Activated CD4-positive, alpha-beta memory T cell treated with anti-CD3 and anti-CD28 coated beads for 36 hours (primary cell): Measurements from ENCODE around the gene GRK6. TPM values are rescaled to one million over a fixed set of nuclear protein-coding genes. Genes with fewer than 3 reads are reported as not detected.

Source experiments
- CTCF ChIA-PET: fragments of 350-600 bp; sonication (Branson Sonifier 250); formaldehyde crosslinking; loops from one replicate; lab custom pipeline; 2021; ENCODE audit warnings: antibody characterized with exemption, inconsistent platforms; lab: Charles Lee
- POLR2A ChIA-PET: fragments of 350-600 bp; sonication (Branson Sonifier 250); formaldehyde crosslinking; loops from one replicate; lab custom pipeline; 2021; ENCODE audit warnings: antibody characterized with exemption; lab: Charles Lee
- DNase-seq: peaks from one replicate; pipeline ENCODE4 v3.0.0-alpha.2; 2020
- H3K27ac Mint-ChIP-seq: one replicate; pipeline ENCODE4 v1.8.0; 2021; ENCODE audit warnings: mixed read lengths
- H3K27me3 Mint-ChIP-seq: one replicate; pipeline ENCODE4 v1.8.0; 2021; ENCODE audit warnings: mixed read lengths
- H3K36me3 Mint-ChIP-seq: one replicate; pipeline ENCODE4 v1.8.0; 2021; ENCODE audit warnings: mixed read lengths
- H3K4me1 Mint-ChIP-seq: one replicate; pipeline ENCODE4 v1.8.0; 2021; ENCODE audit warnings: low read depth, mixed read lengths
- H3K4me3 Mint-ChIP-seq: one replicate; pipeline ENCODE4 v1.8.0; 2021; ENCODE audit warnings: mild to moderate bottlenecking, mixed read lengths
- H3K9me3 Mint-ChIP-seq: one replicate; pipeline ENCODE4 v1.8.0; 2021; ENCODE audit warnings: mixed read lengths
- intact Hi-C: fragments of 100-400 bp; cut with micrococcal nuclease; formaldehyde crosslinking; loops from one replicate; pipeline ENCODE4 v1.15.1; 2023
- total RNA-seq, 2 experiments: library from RNA; stranded (reverse); gene quantifications; one replicate each; pipeline ENCODE4 v1.2.3, GENCODE V29; 2021

Gene GRK6
- total RNA-seq, 2 experiments from 2014 or later = 177 to 178 TPM

- CTCF ChIA-PET = interaction anchor here (1.2 kb wide), 1 partner anchor 85 kb away, joined by 3 read pairs; no protein-coding TSS in a partner anchor
- H3K9me3 Mint-ChIP-seq = no peaks in the 10 kb centered on the region
- POLR2A ChIA-PET = interaction anchor here (2.2 kb wide), 1 partner anchor 19 kb away, joined by 6 read pairs; no protein-coding TSS in a partner anchor
- intact Hi-C loops = no loop called here
- no peak for DNase-seq
- peaks cover 5% of the 10 kb centered on the region for H3K27me3 Mint-ChIP-seq
- H3K4me3 Mint-ChIP-seq = no peak overlapping the region
- H3K4me1 Mint-ChIP-seq = peaks cover 33% of the 10 kb centered on the region
- H3K27ac Mint-ChIP-seq = no peak overlapping the region
- peaks cover 2% of the 10 kb centered on the region for H3K36me3 Mint-ChIP-seq
Measured at GRCh38 chr5:177474846-177475562, 48.5 kb downstream of the GRK6 start.

DNA sequence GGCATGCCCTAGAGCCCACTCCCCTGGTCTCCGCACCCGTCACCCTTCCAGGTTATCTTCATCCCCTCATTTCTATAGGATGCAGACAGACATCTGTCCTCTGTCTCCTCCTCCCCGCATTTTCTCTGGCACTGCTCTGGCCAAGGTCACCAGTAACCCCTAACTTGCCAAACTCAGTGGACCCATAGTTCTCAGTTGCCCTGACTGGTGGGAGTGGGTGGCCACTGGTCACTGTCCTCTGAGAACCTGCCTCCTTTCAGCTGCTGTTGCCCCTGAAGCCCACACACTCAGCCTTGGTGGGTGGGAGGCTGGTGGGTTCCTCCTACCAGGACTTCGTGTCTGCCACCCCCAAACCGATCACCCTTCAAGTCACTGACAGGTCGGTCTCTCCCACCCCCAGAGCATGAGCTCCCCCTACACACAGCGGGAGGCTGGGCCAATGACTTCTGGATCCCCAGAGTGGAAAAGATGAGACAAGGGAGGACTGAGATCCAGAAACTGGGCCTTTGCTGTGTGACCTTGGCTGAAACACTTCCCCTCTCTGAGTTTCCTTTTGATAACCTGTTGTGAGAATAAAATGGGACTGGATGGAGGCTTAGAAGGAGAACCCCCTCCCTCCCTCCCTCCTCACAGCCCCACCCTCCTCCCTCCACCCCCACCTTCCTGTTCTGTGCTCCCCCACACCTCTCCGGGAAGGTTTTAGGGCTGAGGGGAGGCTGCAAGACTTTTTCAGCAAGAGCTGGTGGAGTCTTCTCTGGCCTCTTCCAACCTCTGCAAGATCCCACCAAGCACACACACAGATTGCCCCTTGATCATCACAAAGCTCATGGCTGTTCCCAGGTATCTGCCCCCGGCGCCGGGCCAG, 49.3 kb downstream of the GRK6 start:
- H3K27ac Mint-ChIP-seq = no peak overlapping the region
- intact Hi-C loops = no loop called here
- CTCF ChIA-PET = interaction anchor here (0.8 to 1.8 kb wide), 2 partner anchors 18 to 166 kb away, joined by 4 to 5 read pairs; no protein-coding TSS in a partner anchor
- peaks cover 34% of the 10 kb centered on the region for H3K4me1 Mint-ChIP-seq
- no peak for DNase-seq
- no peaks in the 10 kb centered on the region for H3K9me3 Mint-ChIP-seq
- peaks cover 2% of the 10 kb centered on the region for H3K36me3 Mint-ChIP-seq
- peaks cover 5% of the 10 kb centered on the region for H3K27me3 Mint-ChIP-seq
- H3K4me3 Mint-ChIP-seq = no peak overlapping the region
- POLR2A ChIA-PET = interaction anchor here (1.0 kb wide), 1 partner anchor 20 kb away, joined by 3 read pairs; no protein-coding TSS in a partner anchor

DNA sequence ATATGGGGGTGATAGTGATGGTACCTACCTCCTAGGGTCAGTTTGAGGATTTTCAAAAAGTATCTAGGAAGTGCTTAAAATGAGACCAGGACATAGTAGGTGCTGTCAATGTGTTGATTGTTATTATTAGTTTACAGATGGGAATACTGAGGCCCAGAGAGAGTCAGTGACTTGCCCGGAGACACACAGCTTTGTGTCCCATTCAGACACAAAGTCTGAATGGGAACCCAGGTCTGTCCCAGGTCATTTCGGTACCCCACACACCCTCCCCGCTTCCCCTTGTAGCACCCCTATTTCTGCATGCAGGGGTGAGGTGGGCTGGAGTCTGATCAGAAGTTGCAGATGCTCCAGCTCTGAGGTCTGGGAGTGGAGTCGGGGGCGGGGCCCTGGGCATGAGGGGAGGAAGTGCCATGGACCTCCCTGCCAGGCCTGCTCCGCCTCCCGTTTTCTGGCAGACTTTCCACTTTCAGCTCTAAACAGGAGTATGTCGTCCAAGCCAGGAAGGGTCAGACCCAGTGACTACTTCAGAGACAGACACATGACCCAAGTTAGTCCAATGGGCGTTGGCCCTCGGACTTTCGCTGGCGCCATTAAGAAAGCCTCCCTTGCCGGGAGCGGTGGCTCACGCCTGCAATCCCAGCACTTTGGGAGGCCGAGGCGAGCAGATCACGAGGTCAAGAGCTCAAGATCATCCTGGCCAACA, 50.2 kb downstream of the GRK6 start:
- Mint-ChIP-seq H3K4me1 (peaks cover 32% of the 10 kb centered on the region), H3K4me3 (no peak overlapping the region), H3K27ac (no peak overlapping the region), H3K9me3 (no peaks in the 10 kb centered on the region), H3K36me3 (peaks cover 2% of the 10 kb centered on the region), H3K27me3 (peaks cover 5% of the 10 kb centered on the region)
- DNase-seq = no peak
- ChIA-PET CTCF (interaction anchor here (0.8 to 1.8 kb wide), 4 partner anchors 19 to 167 kb away, joined by 3 to 5 read pairs (median 4); no protein-coding TSS in a partner anchor), POLR2A (interaction anchor here (1.0 kb wide), 1 partner anchor 19 kb away, joined by 3 read pairs; no protein-coding TSS in a partner anchor)
- intact Hi-C loops = no loop called here

GRCh38 chr5:177477701-177478477, 51.4 kb downstream of the GRK6 start:
- POLR2A ChIA-PET = interaction anchor here (0.6 to 1.4 kb wide), 3 partner anchors 22 to 56 kb away, joined by 3 to 4 read pairs (median 4); no protein-coding TSS in a partner anchor
- H3K4me1 Mint-ChIP-seq = peaks cover 28% of the 10 kb centered on the region
- peaks cover 2% of the 10 kb centered on the region for H3K36me3 Mint-ChIP-seq
- H3K27ac Mint-ChIP-seq = peak overlapping the region; percentile 84
- H3K27me3 Mint-ChIP-seq = peaks cover 5% of the 10 kb centered on the region
- H3K4me3 Mint-ChIP-seq = no peak overlapping the region
- no peaks in the 10 kb centered on the region for H3K9me3 Mint-ChIP-seq
- CTCF ChIA-PET = interaction anchor here (0.6 to 2.6 kb wide), 11 partner anchors 18 to 168 kb away, joined by 3 to 7 read pairs (median 3); no protein-coding TSS in a partner anchor
- intact Hi-C loops = loop anchor here (2.0 kb wide), 1 partner anchor 19 kb away; the partner anchor contains the start of gene PDLIM7
- DNase-seq = no peak

DNA sequence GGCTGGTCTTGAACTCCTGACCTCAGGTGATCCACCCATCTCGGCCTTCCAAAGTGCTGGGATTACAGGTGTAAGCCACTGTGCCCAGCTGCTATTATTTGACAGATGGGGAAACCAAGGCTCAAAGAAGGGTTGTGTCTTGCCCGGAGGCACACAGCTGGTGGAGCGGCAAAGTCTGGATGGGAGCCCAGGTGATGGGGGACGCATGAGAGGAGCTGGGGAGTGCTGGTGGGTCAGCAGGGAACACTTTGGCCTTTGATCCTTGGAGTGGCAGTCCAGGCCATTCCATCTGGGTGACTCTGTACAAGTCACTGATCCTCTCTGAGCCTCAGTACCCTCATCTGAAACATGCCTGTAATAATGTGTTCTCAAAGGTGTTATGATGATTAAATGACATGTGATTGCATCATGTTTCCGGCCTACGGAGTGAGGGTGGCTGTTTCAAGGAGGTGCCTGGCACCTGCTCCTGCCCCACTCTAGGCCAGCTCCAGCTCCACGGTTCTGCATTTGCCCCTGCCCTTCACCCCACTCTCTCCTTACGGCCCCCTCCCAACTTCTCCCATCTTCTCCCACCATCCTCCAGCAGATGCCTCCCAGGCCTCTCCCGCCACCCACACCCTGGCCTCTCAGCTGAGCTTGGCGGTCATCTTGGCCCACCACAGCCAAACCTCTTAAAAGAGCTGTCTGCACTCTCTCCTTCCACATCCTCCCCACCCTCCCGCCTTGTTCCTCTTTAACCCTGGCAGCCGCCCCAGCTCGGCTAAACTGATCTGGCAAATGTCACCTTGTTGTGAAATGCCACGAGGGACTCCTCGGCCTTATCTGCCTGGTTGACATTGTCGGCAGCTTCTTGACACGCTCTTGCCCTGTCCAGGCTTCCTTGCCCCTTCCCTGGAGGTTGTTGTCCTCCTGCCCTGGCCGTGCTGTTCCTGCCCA, 52.5 kb downstream of the GRK6 start:
- peak; percentile 44 for DNase-seq
- Mint-ChIP-seq H3K4me1 (peaks cover 27% of the 10 kb centered on the region), H3K9me3 (no peaks in the 10 kb centered on the region), H3K27ac (peak overlapping the region; percentile 84), H3K4me3 (no peak overlapping the region), H3K27me3 (peaks cover 3% of the 10 kb centered on the region), H3K36me3 (peaks cover 2% of the 10 kb centered on the region)
- CTCF ChIA-PET = interaction anchor here (0.8 to 2.6 kb wide), 6 partner anchors 19 to 88 kb away, joined by 3 to 7 read pairs (median 5); no protein-coding TSS in a partner anchor
- intact Hi-C loops = loop anchor here (2.0 kb wide), 1 partner anchor 18 kb away; the partner anchor contains the start of gene PDLIM7
- POLR2A ChIA-PET = interaction anchor here (1.3 to 1.4 kb wide), 2 partner anchors 23 to 45 kb away, joined by 4 read pairs; no protein-coding TSS in a partner anchor

- Mint-ChIP-seq H3K27me3 (no peaks in the 10 kb centered on the region), H3K36me3 (peaks cover 2% of the 10 kb centered on the region), H3K9me3 (no peaks in the 10 kb centered on the region), H3K4me3 (no peak overlapping the region), H3K27ac (peak overlapping the region; percentile 84), H3K4me1 (peaks cover 23% of the 10 kb centered on the region)
- intact Hi-C loops = loop anchor here (2.0 kb wide), 1 partner anchor 17 kb away; the partner anchor contains the start of gene PDLIM7
- CTCF ChIA-PET = interaction anchor here (1.5 to 2.6 kb wide), 2 partner anchors 20 to 75 kb away, joined by 7 read pairs; no protein-coding TSS in a partner anchor
- no peak for DNase-seq
- POLR2A ChIA-PET = no interaction called here
Measured at GRCh38 chr5:177479774-177480173, 53.3 kb downstream of the GRK6 start.

GRCh38 chr5:177482359-177482795, 55.9 kb downstream of the GRK6 start:
- ChIA-PET POLR2A (interaction anchor here (0.6 to 1.1 kb wide), 2 partner anchors 25 to 1755 kb away, joined by 3 read pairs; no protein-coding TSS in a partner anchor), CTCF (no interaction called here)
- Mint-ChIP-seq H3K27ac (no peak overlapping the region), H3K4me1 (peaks cover 12% of the 10 kb centered on the region), H3K36me3 (peaks cover 4% of the 10 kb centered on the region), H3K4me3 (no peak overlapping the region), H3K9me3 (no peaks in the 10 kb centered on the region), H3K27me3 (no peaks in the 10 kb centered on the region)
- no peak for DNase-seq
- intact Hi-C loops = no loop called here

GRCh38 chr5:177483042-177483441, 56.6 kb downstream of the GRK6 start:
- H3K9me3 Mint-ChIP-seq = no peaks in the 10 kb centered on the region
- H3K27ac Mint-ChIP-seq = no peak overlapping the region
- ChIA-PET POLR2A (interaction anchor here (1.1 kb wide), 1 partner anchor 26 kb away, joined by 3 read pairs; no protein-coding TSS in a partner anchor), CTCF (no interaction called here)
- H3K4me1 Mint-ChIP-seq = peaks cover 12% of the 10 kb centered on the region
- H3K36me3 Mint-ChIP-seq = peaks cover 6% of the 10 kb centered on the region
- no peak overlapping the region for H3K4me3 Mint-ChIP-seq
- no peak for DNase-seq
- H3K27me3 Mint-ChIP-seq = no peaks in the 10 kb centered on the region
- intact Hi-C loops = no loop called here

DNA sequence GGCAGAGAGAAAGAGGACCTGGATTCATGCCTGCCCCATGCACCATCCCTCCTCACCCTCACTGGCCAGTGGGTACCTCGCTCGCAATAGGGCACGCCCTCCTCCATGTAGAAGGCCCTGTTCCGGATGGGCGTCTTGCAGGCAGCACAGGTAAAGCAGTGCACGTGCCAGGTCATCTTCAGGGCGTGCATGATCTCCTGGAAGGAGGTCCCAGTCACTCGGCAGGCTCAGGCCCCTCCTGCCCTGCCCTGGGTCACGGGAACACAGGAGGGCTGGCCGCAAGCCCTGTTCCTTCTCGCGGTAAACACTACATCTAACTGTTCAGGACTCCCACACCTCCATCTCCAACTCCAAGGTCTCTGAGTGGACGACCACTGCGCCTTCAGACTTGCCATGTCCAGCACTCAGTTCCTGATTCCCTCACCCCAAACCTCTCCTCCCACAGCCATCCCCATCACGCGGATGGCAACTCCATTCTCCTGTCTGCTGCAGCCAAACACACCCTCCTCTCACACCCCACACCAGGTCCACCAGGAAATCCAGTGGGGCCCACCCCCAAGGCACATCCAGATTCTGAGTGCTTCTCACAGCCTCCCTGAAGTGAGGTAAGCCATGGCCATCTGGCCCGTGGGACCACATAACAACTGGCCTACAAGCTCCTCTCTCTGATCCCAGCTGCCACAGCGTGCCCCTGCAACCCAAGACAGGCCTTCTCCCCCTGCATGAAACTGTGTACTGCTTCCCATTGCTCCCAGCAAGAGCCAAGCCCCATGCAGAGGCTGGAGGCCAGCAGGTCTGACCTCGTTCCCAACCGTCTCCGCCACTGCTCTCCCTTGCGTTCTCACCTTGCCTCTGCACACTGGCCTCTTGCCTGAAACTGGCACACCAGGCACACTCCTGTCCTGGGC, 57.8 kb downstream of the GRK6 start:
- no peak overlapping the region for H3K4me3 Mint-ChIP-seq
- H3K36me3 Mint-ChIP-seq = peaks cover 7% of the 10 kb centered on the region
- DNase-seq = no peak
- POLR2A ChIA-PET = no interaction called here
- H3K27ac Mint-ChIP-seq = no peak overlapping the region
- CTCF ChIA-PET = interaction anchor here (1.1 kb wide), 1 partner anchor 17 kb away, joined by 5 read pairs; no protein-coding TSS in a partner anchor
- peaks cover 5% of the 10 kb centered on the region for H3K4me1 Mint-ChIP-seq
- no peaks in the 10 kb centered on the region for H3K9me3 Mint-ChIP-seq
- intact Hi-C loops = no loop called here
- no peaks in the 10 kb centered on the region for H3K27me3 Mint-ChIP-seq
